ENCODE data around the gene HOXA3.

Gene HOXA3

GRCh38 chr7:27099453-27100370, 52.7 kb downstream of the HOXA3 start:
- DNase-seq: no peak

GRCh38 chr7:27098578-27099451, 53.6 kb downstream of the HOXA3 start:
- no peak for DNase-seq

GRCh38 chr7:27097686-27098577, 54.5 kb downstream of the HOXA3 start:
- no peak for DNase-seq

GRCh38 chr7:27096768-27097514, 55.4 kb downstream of the HOXA3 start:
- peak; percentile 35 for DNase-seq

GRCh38 chr7:27095897-27096767, 56.3 kb downstream of the HOXA3 start, which contains the start of gene HOXA1:
Gene HOXA1, minus strand, starts transcription at chr7:27096000. Its CDS starts 88 bp downstream, at chr7:27095912.
- DNase-seq: peak; percentile 86

GRCh38 chr7:27095050-27095896, 57.1 kb downstream of the HOXA3 start:
- DNase-seq: no peak

GRCh38 chr7:27094304-27095049, 57.9 kb downstream of the HOXA3 start:
- no peak for DNase-seq

- no peak for DNase-seq
Observed at GRCh38 chr7:27093184-27093895, 59.0 kb downstream of the HOXA3 start.

GRCh38 chr7:27092819-27093110, 59.6 kb downstream of the HOXA3 start:
- no peak for DNase-seq

GRCh38 chr7:27091941-27092818, 60.2 kb downstream of the HOXA3 start:
- no peak for DNase-seq

- DNase-seq: no peak
Observed at GRCh38 chr7:27091105-27091504, 61.3 kb downstream of the HOXA3 start.

GRCh38 chr7:27088002-27088922, 64.1 kb downstream of the HOXA3 start:
- DNase-seq: no peak

- no peak for DNase-seq
Observed at GRCh38 chr7:27083646-27084045, 68.7 kb downstream of the HOXA3 start.

- no peak for DNase-seq
Observed at GRCh38 chr7:27082171-27082570, 70.2 kb downstream of the HOXA3 start.

- DNase-seq: no peak
Observed at GRCh38 chr7:27080844-27081436, 71.4 kb downstream of the HOXA3 start.
